Fibroblast of skin of abdomen (primary cell): Measurements from ENCODE around the gene TSC22D3.

Experiments used
- DNase-seq: peaks from one replicate; pipeline ENCODE4 v3.0.0-alpha.2; 2013

The TSC22D3 gene

DNA sequence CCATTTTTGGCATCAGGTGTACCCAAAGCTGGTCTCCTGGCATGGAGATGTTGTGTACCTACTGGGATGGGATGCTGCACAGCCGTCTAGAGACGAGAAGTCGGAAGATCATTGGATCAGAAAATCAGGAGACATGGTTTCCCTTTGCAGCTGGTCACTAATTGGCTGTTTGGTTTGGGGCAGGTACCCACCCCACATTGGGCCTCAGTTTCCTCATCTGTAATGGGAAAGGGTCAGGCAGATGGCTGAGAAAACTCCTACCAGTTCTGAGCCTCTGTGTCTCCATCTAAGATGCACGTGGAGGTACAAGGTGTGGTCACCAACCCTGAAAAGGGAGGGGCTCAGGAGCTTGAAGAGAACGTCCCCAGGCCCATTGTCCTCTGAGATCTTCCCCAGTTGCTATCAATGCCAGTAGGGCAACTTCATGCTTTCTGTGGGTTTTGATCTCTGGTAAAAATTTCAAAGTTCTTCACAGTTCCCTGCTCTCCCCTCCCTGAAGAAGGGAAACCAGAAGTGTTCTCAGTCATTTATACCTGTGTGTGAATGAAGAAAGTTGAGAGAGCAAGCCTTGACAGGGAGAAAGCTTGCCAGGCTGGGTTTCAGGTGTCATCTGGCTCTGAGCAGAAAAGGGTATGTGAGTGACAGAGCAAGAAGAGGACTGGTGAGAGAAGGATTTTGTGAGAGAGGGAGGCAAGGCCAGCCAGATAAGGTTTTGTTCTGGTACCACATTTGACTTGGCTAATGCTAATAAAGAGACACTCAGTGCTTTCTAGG lies 15.1 kb downstream of the TSC22D3 start:
- DNase-seq = no peak

DNA sequence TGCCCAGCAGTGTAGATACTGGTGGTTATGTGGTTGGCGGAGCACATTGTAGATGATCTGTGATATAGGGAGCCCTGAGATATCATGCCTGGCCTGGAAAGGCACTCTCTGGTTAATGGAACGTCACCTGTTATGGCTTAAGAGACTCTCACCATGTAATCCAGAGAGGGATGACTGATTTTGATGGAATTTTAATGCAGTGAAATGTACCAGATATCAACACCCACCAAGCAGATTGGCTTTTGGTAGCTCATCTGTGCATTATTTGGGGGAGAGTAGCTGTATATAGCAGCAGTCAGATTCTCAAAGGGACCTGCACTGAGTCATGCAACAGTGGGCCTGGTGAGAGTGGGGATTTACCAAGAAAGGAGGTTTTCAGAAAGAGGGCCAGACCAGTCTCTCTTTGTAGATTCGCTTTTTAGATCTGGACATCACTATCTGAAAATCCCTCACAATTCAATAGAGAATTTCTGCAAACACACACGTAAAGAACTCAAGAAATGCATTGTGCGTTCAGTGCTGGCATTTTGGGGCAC lies 17.3 kb downstream of the TSC22D3 start:
- DNase-seq = no peak

DNA sequence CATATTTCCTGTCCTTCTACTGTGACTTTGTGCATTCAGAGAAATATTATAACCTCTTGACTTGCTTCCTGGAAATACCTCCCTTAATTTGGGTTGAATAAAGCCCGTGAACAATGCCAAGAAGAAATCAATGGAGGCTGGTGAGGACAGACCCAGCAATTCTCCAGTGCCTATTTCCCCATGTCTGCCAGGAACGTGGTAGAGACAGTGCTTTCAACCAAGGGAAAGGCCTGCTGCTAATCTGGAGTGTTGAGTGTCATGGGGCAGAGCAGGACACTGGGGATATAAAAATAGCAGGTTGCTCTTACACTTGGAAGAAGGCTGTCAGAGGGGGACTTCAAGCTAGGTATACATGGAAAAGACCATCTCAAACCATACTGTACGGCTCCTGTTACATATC lies 19.9 kb downstream of the TSC22D3 start:
- DNase-seq = no peak

DNA sequence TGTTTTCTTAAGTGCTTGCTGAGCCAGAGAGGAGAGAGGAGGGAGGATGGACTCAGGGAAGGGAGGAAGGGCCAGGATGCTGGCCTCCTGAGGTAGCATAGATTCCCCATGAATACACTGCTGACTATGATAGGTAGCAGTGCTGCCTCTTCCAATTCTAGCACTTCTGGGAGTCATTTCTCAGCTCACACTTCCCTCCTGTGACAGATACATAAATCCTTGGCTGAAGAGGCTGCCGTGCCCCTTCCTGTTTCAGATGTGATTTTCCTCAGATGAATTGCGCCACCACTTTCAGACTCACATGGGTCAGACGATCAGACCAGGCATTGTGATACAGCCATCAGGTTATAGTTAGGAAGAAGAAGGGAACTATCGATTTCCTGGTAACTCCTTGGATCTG lies 22.4 kb downstream of the TSC22D3 start:
- no peak for DNase-seq

DNA sequence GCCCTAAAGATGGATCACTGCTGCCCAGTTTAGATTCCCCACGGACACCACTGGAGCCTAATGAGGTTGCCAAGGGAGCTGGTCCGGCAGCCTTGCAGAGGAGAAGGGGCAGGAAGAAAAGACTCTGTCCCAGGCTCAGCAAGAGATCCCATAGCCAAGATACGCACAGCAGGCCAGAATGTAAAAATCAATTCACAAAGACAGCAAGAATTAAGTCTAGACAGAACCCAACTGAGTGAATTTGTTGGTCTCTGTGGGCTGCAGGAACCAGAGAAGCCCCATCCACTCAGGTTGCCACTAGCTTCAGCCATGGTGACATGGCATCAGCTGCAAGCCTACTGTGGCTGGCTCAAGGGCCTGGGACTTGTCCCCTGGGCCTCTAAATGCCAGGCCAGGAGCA lies 22.9 kb downstream of the TSC22D3 start:
- DNase-seq = no peak

DNA sequence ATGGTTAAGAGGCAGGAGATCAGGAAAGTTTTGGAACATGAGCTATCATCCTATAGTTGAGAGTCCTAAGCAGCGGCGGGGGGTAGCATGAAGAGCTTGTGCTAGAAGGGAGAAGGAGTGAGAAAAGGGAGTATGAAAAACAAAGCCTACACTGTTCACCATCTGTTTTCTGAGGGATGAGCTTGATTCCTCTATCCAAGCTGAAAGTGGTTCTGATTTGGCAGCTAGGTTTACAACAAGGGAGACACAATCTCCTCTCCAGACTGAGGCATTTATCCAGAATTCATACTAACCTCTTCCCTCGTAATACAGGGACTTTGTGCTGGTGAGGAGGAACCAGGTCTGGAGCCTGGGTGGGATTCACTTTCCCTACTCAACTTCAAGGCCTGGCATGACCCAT lies 23.5 kb downstream of the TSC22D3 start:
- DNase-seq = no peak

DNA sequence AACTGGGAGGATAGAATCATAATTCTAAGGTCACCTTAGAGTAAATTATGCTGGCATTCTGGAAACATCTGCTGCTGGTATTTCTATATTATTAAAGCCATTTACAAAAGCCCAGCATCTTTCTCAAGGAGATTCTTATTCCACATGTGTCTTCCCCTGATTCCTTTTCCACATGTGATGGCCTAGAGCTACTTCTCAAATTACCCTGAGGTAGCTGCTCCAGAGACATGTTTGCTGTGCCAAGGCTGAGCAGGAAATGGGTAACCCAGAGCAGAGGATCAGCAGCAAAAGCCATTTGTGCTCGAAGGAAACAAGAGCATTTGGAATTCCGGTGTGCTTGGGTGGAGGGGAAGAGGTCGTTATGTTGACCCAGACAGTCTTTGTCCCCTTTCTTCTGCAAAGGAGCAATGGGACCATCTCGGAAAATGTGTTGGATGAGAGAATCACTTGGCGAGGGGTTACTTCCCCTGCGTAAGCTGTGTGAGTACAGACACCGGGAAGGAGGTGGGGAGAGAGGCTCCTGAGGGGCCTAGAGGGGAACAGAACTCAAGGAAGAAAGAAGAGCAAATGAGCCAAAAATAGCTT lies 24.6 kb downstream of the TSC22D3 start:
- DNase-seq = no peak

DNA sequence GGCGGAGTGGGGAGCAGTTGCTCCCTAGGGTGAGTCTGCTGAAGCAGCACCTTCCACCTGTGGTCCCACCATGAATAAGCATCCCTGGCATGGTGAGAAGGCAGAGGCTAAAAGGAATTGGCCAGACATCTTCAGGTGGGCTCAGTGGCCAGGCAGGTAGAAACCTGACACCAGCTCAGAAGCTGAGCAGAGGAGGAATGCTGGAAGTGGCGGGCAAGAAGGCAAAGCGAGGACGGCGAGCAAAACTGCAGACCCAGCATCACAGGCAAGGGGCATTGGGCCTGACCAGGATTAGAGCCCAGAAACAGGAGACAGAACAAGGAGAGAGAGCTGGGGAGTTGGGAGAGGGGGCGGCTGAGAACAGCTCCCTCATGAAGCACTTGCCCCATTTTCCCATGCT lies 25.3 kb downstream of the TSC22D3 start:
- DNase-seq = no peak

DNA sequence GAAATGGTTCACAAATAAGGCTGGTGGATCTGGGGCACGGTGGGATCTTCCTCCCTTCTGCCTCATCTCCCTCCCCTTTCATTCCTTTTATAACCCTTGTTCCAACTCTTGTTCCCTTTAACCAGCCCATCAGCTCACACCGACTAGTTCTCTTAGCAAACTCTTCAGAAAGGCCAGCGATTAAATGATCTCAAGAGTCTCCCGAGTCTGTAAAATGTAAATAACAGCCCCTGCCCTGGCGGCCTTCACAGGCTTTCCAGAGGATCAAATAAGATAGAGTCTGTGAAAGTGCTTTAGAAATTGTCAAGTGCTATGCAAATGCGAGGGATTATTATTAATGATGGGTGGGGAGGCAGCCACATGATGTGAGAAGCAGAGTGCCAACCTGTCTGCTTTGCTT lies 27.1 kb downstream of the TSC22D3 start:
- DNase-seq = no peak

DNA sequence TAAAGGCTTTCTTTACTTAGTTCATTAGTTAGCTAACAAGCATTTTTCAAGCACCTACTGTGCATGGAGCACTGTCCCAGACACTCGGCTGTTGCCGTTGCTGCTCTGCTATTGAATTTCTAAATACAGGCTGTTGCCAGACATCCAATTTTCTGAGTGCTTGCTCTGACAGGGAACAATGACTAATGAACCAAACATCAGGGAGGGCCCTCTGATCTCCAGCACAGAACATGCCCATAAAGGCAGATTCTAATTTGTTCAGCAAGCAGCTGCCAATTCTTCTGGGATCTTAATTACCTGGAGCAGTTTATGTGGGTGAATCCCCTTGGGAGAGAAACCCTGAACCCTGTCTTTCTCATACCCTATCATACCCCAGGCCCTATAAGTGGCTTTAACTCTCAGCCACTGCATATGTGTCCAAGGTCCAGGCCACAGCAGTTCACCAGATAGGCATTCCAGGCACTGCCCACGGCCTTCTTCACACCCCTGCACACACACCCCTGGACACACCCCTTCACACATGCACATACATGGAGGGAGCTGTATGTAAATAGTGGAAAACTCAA lies 27.9 kb downstream of the TSC22D3 start:
- peak; percentile 51 for DNase-seq

DNA sequence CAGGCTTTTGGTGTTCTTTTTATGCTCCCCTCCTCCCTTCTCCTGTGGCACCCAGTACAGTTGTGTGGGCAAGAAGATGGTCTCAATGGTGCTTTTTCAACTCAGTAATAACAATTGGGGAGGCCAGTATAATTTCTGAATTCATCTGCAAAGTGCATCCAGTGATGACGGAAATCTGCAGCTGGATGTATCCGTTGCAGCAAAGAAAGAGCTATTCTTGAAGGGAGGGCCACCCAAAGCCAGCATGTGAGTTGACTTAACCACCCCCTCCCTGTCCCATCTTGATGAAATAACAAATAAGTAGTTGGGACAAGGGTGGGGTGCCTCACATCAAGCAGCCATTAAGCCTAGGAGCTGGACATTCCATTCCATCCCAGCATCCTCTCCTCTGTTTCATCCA lies 30.7 kb downstream of the TSC22D3 start:
- no peak for DNase-seq

DNA sequence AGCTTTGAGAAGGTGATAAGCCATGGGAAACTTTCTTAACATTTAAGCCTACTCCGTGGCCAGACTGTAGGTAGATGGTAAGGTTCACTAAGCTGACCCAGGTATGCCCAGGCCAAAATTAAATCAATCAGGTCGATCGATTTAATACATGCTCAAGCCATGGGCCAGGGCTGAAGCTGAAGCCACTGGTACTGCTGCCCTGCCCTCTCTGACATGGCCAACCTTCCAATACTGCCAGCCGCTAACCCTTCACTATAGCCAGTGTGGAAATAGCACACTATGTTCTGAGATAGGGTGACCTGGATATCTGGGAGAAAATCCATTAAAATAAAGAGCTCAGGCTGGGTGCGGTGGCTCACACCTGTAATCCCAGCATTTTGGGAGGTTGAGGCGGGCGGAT lies 31.6 kb downstream of the TSC22D3 start:
- DNase-seq = no peak

DNA sequence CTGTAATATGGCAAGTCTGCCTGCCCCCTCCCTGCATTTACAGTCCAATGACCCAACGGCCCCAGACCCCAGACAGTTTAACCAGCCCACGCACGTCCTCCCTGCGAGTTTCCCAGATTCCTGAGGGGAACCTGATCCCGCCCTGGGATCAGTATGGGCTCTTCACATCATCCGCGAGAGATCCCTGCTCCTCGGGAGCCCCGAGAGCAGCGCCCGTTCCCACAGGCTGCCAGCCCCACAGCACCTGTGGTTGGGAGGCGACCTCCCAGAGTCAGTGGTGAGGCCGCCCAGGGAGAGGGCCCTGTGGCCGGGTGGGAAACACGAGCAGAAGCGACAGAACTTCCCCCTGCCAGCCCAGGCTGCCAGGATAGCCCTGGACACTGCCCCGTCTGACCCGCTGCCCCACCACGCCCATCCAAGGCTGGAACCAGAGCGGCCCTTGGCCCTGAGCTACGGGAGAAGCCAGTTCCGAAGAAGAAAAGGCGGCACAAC lies 32.8 kb downstream of the TSC22D3 start:
- no peak for DNase-seq

DNA sequence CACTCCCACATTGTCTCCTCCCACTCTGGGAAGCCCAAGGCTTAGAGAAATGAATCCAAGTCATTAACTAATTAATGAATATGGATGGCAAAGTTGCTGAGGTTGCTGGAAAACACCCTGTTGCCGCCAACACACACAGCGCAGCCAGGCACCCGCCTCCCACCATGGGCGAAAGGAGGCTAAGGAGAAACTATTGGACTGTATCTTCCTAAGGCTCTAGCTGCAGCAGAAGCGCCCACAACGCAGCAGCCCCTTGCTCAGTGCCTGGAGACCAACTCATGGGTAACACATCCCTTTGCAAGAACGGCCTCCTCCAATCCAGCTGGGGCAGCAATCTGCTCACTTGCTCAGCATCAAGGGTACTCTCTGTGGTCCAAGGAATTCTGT lies 34.2 kb downstream of the TSC22D3 start:
- no peak for DNase-seq

DNA sequence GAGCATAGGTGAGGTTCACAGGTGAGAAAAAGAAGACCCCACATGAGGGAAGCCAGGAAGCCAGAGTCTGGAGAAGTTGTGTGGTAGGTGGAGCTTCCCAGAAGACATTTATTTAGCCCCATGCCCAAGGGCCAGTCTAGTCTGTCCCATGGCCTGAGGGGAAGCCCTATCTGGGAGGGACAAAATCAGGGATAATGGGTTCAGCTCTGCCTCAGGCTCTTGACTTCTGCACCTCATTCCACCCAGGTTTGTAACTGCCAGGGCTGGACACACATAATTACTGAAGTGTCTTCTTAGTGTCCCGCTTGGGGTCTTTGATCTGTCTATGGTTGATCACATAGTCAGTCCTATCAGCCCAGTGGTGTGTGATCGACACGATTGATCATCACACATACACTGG lies 36.0 kb downstream of the TSC22D3 start:
- no peak for DNase-seq

DNA sequence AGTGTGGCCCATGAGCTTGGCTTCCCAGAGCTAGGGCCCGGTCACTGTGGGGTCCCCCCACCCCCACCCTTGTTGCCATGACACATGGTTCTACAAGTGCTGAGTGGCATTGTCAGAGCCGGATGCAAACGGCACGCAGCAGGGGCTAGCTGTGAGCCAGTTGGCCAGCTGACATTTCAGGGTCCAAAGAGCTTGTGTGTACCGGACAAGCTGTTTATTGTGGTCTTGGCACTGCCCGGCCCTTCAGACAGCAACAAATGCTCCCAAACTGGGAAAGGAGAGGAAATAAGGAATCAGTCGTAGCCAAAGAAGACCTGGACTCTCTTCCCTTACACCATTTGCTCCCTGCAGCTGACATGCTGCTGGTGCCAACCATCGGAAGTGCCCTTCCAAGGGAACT lies 36.8 kb downstream of the TSC22D3 start:
- DNase-seq = no peak

DNA sequence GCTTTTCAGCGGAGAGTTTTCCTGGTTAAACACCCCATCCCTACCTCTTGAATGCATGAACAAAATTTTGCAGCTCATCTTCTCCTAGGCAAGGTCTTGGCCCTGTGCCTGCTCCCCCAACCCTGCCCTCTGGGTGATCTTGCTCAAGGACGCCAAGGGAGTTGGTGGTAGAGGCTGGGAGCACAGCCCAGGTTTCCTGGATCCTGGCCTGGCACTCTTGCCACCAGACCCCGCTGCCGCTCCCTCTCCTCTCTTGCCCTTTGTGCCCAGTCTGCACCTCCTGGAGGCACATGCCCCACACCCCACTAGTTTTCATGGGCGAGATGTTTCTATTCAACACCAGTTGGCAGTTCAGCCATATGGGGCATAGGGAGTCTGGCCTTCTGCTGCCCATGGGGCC lies 37.3 kb downstream of the TSC22D3 start:
- DNase-seq = no peak

DNA sequence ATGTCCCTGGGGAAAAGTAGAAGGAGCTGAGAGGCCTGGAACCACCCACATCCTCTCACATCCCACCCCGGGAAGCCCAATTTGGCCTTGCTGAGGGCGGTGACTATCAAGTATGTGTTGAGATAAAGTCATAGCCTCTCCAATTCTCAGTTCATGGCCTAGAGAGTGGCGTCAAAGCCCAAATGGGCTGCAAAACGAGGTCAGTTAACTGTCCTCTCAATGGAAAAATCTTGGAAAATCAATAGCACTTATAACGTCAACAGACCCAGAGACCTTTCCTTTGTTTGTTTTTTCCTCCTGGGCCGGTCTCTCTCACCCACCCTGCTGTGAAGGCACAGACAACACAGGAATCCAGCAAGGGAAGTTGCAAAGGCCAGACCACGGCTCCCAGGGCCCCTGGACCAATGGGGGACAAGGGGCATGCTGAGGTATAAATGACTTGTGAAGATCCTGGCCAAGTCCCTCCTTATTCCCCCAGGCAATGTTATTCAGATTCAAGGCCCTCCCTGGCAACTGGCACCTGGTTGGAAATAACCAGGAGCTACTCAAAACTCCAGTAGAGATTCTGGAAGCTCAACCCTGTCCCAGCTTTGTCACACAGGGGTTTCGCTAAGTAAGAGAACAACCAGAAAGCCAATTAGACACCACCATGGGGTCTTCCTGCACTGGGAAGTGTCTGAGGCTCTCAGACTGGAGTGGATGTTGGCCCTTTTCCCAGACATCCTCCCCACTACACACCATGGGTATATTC lies 38.6 kb downstream of the TSC22D3 start:
- no peak for DNase-seq

DNA sequence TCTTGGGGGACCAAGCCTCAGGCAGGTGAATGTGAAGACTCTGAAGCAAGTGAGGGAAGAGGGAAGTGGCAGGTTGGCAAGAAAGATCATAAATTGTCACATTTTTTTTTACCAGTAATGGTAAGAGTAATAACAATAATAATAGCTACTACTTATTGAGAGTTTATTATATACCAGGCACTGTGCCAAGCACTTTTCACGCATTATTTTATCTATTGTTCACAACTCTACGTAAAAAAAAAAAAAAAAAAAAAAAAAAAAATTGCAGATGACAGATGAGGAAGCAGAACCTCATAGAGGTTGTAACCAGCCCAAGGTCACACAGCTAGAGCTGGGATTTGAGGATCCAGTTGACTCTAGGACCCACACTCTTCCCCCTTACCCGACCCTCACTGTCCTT lies 40.9 kb downstream of the TSC22D3 start:
- DNase-seq = no peak

DNA sequence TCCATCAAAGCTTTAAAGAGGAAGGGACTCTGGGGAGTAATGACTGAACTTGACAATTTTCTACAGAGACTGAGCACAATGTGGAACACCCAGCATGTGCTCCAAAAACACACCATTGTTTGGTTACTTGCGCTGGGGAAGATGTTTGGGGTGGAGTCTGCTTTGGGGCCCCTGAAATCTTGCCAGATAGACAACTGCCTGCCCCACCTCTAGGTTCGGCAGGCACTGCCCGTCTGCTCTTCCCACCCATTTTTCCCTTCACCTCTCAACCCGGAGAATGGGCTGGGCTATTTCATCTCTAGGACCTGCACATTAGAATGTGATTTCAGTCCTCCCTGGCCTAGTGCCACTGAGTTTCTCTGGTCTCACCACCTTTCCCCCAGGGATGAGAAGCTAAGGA lies 41.9 kb downstream of the TSC22D3 start:
- DNase-seq = no peak

DNA sequence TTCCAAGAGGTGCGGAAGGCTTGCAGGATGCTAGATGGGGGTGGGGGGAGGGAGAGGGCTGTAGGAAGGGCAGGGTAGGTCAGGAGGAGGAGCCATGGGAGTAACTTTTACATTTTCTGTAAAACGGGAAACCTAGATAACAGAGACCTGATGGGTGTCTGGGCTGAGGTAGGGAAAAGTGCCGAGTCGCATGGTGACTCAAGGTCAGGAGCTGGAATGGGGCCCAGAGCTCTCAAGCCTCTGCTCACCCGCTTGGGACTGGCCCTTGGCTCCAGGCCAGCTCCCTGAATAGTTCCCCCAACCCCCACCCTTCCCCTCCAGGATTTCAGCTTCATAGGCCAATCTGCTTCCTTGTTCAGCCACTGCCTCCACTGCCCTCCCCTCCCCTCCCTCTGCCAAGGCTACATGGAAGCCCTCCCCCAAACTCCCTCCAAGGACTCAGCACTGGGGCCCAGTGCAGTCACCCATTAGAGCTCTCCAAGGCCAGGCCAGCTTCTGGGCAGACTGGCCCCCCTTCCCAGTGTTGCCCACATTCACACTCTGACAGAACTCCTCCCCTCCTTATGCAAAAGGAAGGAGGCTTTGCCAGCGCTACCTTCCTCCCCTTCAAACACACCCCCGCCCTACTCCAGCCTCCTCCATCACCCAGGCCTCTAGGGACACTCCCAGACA lies 43.6 kb downstream of the TSC22D3 start:
- peak; percentile 73 for DNase-seq

DNA sequence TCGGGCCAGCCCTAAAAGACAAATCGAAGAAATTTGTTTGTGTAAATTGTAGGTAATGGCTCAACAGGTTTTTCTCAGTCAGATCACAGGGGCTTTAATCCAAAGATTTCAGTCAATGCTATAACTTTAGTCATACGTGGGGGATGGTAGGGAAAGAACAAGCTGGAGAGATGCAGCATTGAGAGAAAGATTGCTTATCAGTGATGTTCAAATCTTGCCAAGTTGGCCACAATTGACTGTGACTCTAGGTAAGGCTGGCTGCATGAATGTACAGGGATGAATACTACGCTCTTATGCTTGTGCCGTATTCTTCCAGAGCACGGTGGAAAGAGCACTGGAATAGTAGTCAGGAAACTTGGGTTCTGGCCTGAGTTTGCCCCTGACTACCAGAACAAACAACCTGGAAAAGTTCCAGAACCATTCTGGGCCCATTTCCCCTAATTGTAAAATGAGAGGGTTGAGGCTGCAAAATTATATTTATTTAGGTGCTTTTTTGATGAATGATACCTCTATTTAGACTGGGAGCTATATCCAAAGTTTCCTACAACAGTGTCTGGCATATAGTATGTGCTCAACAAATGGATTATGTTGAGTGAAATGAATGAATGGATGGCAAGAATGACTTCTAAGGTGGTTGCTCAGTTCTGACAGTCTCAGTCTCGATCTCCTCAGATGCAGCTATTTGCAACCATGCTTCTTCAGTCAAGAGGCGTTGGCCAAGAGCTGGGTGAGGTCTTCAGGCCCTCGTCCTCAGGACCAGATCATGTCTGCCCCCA lies 44.4 kb downstream of the TSC22D3 start:
- DNase-seq = peak; percentile 16
